Activated CD4-positive, alpha-beta T cell treated with anti-CD3 and anti-CD28 coated beads for 24 hours (primary cell): ENCODE measurements around the gene CDH5.
A peak's percentile ranks its signal among the peaks of the same experiment; 100 is the strongest.

Experiments used
- DNase-seq, 2 donors: peaks; one replicate each; pipeline ENCODE4 v3.0.0-alpha.2; 2020; ENCODE audit warnings: low read depth in 2 of 2

CDH5 gene

GRCh38 chr16:66390346-66391108 lies 24.0 kb downstream of the CDH5 start:
- DNase-seq: no peak

- no peak for DNase-seq
Measured at GRCh38 chr16:66391726-66392670, 25.5 kb downstream of the CDH5 start.

- no peak for DNase-seq
Measured at GRCh38 chr16:66395806-66396555, 29.5 kb downstream of the CDH5 start.

GRCh38 chr16:66397736-66398433 lies 31.4 kb downstream of the CDH5 start:
- DNase-seq: no peak

- DNase-seq: no peak
Measured at GRCh38 chr16:66399031-66399430, 32.5 kb downstream of the CDH5 start.

- no peak for DNase-seq
Measured at GRCh38 chr16:66399930-66400329, 33.4 kb downstream of the CDH5 start.

- no peak for DNase-seq
Measured at GRCh38 chr16:66400503-66401380, 34.3 kb downstream of the CDH5 start.

GRCh38 chr16:66401610-66402009 lies 35.1 kb downstream of the CDH5 start:
- DNase-seq: no peak

- no peak for DNase-seq
Measured at GRCh38 chr16:66402166-66402565, 35.7 kb downstream of the CDH5 start.

GRCh38 chr16:66402591-66403230 lies 36.2 kb downstream of the CDH5 start:
- DNase-seq: no peak

GRCh38 chr16:66403531-66404145 lies 37.1 kb downstream of the CDH5 start:
- DNase-seq: no peak

- no peak for DNase-seq
Measured at GRCh38 chr16:66405057-66405783, 38.7 kb downstream of the CDH5 start.

- DNase-seq: peak; percentile 90 to 91
Measured at GRCh38 chr16:66406534-66407221, 40.2 kb downstream of the CDH5 start.

GRCh38 chr16:66408163-66409048 lies 41.9 kb downstream of the CDH5 start:
- DNase-seq: no peak

- DNase-seq: no peak
Measured at GRCh38 chr16:66409156-66409555, 42.7 kb downstream of the CDH5 start.

GRCh38 chr16:66412182-66412581 lies 45.7 kb downstream of the CDH5 start:
- no peak for DNase-seq

- DNase-seq: no peak
Measured at GRCh38 chr16:66414891-66415290, 48.4 kb downstream of the CDH5 start.
